GM12892 (cell line): ENCODE data around the gene OR51T1. TPM values are rescaled to one million over a fixed set of nuclear protein-coding genes. Genes with fewer than 3 reads are reported as not detected.
"Not testable (repeated sequence)": the region's sequence is repeated elsewhere in the genome, so short reads cannot be mapped to it uniquely, and the experiment has no call there.

Experiments used
- DNase-seq: peaks from one replicate; pipeline ENCODE4 v3.0.0; 2011; ENCODE audit not compliant: insufficient read length
- FAIRE-seq: peaks from 2 replicates; lab custom pipeline; 2011; peaks lifted over from hg19 to GRCh38; lab: Jason Lieb, UNC
- POLR2A ChIP-seq: IDR thresholded peaks from 2 replicates; pipeline ENCODE4 v1.6.1; 2011; ENCODE audit warnings: low read depth, low read length, control low read depth
- POLR2AphosphoS5 ChIP-seq: IDR thresholded peaks from 2 replicates; pipeline ENCODE4 v1.6.1; 2011; ENCODE audit warnings: low read depth, low read length, control low read depth
- TAF1 ChIP-seq: IDR thresholded peaks from 2 replicates; pipeline ENCODE4 v1.6.1; 2011; ENCODE audit warnings: low read depth, mild to moderate bottlenecking, control low read depth, low read length, borderline replicate concordance
- polyA plus RNA-seq: library from polyadenylated mRNA; unstranded; fragments of >200 nt; gene quantifications from one replicate; pipeline ENCODE4 v1.2.1, GENCODE V29; 2012; ENCODE audit warnings: missing spikeins, inconsistent platforms; ENCODE audit not compliant: missing spikeins

Gene OR51T1, protein sequence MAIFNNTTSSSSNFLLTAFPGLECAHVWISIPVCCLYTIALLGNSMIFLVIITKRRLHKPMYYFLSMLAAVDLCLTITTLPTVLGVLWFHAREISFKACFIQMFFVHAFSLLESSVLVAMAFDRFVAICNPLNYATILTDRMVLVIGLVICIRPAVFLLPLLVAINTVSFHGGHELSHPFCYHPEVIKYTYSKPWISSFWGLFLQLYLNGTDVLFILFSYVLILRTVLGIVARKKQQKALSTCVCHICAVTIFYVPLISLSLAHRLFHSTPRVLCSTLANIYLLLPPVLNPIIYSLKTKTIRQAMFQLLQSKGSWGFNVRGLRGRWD
- not detected for polyA plus RNA-seq

DNA sequence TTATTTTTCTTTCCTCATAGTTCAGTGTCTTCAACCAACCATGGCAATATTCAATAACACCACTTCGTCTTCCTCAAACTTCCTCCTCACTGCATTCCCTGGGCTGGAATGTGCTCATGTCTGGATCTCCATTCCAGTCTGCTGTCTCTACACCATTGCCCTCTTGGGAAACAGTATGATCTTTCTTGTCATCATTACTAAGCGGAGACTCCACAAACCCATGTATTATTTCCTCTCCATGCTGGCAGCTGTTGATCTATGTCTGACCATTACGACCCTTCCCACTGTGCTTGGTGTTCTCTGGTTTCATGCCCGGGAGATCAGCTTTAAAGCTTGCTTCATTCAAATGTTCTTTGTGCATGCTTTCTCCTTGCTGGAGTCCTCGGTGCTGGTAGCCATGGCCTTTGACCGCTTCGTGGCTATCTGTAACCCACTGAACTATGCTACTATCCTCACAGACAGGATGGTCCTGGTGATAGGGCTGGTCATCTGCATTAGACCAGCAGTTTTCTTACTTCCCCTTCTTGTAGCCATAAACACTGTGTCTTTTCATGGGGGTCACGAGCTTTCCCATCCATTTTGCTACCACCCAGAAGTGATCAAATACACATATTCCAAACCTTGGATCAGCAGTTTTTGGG lies at the start of gene OR51T1:
Gene OR51T1 (plus strand): TSS at position 41 of the 641 bp plus-strand sequence. CDS start 0 bp downstream, at position 41.
- FAIRE-seq: no peak

DNA sequence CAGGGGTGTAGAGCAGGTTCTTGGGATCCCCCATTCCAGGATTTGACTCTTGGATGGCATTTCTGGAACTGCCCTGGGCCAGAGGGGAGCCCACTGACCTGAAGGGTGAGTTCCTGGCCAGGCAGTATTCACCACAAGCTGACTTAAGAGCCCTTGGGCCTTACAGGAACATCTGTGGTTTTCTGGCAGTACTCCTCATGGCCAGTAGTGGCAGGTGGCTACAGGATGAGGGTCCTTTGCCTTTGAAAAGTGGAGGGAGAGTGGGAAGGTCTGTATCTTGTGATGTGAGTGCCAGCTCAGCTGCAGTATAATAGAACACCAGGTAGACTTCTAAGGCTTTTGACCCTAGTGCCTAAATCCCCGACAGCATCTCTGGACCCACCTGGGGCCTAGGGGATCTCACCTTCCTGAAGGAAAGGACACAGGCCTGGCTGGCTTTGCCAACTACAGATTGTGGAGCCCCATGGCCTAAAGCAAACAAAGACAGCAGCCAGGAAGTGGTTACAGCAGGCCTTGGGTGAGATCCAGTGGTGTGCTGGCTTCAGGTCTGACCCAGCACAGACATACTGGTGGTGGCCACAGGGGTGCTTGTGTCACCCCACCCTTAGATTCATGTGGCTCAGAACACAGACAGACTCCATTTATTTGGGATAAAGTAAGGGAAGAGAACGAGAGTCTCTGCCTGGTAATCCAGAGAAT lies 41.7 kb upstream of the OR51T1 start:
- no peak for FAIRE-seq
- no peak for DNase-seq
- no peak for TF ChIP-seq TAF1
- no peak for TF ChIP-seq POLR2A
- no peak for TF ChIP-seq POLR2AphosphoS5

More for the DNA sequence above, at the start of gene OR51T1:
- TF ChIP-seq POLR2AphosphoS5: no peak
- TF ChIP-seq TAF1: no peak
- TF ChIP-seq POLR2A: no peak
- DNase-seq: no peak

DNA sequence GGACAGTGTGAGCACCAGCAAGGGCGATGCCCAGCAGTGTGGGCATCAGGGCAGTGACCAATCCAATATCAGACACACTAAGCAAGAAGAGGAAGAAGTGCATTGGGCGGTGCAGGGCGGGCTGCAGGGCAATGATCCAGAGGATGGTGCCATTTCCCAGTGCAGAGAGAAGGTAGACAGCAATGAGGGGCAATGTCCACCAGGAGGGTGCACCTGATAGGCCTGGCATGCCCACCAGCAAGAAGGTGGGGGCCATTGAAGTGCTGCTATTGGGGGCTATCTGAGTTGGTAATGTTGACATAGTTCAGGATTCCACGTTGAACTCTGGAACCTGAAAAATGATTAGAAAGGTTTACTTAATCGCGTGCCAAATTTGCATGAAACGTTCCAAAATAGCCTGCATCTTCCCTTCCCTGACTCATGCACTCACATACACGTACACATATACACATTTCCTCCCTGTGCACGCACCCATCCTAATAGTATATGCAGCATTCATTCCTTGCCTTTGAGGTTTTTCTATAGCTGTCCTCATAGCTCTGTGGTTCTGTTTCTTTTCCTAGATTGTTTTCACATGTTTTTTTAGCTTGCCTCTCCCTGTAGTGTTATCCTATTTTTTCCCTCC lies 32.7 kb upstream of the OR51T1 start, which contains the start of gene OR51S1:
Gene OR51S1 (minus strand): TSS at position 301 of the 625 bp plus-strand sequence. CDS start 0 bp downstream, at position 301.
- no peak for FAIRE-seq
- TF ChIP-seq TAF1: no peak
- TF ChIP-seq POLR2A: no peak
- TF ChIP-seq POLR2AphosphoS5: no peak
- DNase-seq: no peak

DNA sequence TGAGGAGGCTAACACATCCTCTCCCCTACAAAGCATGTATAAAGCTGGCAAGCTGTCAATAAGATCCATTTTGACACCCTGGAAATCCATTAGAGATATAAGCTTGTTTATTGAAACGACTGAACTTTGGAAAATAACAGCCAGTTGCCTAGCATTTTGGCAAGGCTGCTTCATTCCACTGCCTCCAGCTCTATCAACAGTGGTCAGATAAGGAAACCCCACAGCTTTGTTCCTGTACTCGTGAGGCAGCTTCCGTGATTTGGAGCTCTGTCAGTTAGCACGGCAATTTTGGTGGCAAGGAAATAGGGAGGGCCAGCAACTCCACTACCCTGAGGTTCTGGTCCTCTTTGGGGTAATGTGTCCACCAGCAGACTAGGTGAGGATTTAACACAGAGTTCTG lies 30.7 kb upstream of the OR51T1 start:
- FAIRE-seq (no peak), DNase-seq (no peak)
- no peak for TF ChIP-seq TAF1
- TF ChIP-seq POLR2A: no peak
- TF ChIP-seq POLR2AphosphoS5: no peak

DNA sequence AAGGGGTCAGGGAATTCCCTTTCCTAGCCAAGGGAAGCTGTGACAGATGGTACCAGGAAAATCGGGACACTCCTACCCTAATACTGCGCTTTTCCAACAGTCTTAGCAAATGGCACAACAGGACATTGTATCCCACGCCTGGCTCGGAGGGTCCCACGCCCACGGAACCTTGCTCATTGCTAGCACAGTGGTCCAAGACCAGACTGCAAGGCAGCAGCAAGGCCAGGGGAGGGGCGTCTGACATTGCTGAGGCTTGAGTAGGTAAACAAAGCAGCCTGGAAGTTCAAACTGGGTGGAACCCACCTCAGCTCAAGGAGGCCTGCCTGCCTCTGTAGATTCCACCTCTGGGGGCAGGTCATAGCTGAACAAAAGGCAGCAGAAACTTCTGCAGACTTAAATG lies 27.4 kb upstream of the OR51T1 start:
- not testable (repeated sequence) for FAIRE-seq, DNase-seq

DNA sequence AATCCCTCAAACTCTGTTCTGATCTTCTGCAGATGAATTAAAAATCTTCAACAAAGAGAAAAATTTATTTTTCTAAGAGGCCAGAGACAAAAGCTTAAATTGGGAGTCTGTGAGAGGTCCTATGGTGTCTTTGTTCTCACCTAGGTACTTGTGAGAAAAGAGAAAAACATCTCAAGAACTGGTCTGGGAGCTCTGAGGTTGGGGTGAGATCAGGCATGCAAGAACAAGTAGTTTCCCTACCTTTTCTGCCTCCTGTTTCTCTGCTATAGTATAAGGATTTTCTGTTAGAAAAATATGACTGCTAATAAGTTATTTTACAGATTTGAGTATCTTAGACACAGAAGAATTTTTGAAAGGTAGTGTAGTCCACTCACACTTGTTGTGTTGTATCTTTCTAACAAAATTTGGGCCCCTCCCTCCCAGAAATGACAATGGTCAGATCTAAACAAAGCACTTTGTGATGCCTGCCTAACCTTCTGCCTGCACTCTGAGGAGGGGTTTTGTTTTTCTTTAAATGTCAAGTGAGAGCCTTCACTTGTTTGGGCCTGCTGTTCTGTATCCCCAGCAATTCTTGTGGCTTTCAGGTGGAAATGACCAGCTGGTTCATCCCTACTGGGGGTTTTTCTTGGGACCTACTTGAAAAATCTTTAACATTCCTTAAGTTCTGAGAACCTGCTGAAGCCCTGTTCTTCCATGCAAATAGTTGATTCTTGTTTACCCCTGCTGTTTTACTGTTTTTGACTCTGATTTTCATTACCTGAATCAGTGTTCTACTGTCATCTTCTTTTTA lies 19.1 kb upstream of the OR51T1 start:
- DNase-seq (no peak), FAIRE-seq (no peak)
- TF ChIP-seq POLR2A (no peak), TAF1 (no peak), POLR2AphosphoS5 (no peak)

DNA sequence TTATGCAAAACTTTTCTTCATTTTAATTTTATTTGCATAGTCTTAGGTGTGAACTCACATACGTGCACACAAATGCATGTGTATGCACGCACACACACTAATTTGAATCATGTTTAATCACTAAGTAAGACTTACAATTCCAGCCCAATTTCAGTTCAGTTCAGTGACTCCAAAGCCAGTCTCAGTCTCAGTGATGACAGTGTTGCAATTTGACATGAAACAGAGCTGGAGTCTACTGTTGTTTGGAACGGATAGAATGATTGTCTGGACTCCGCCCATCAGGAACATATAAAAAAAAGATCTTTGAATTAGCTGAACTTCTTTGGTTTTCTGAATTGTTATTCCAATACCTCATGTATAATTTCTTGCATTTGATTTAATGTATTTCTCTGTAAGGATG lies 17.8 kb upstream of the OR51T1 start:
- no peak for DNase-seq
- FAIRE-seq: no peak

DNA sequence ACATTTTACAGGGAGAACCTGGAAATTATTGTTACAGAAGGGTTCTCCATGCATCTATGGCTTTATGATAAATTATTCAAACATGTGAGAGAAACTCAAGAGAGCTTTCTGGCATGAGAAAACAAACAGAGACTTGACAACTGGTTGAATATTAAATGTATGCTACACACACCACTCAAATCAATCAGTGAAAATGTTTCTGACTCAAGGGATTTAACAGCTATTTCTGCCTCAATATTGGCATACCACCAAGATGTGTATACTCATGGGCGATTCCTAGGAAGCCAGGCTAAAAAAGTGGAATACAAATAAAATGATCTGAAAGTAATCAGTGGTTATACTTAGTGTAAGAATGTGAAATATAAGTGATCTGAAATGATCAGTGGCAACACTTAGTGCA lies 15.8 kb upstream of the OR51T1 start:
- no peak for FAIRE-seq
- TF ChIP-seq TAF1 (no peak), POLR2A (no peak), POLR2AphosphoS5 (no peak)
- DNase-seq: no peak

More for the DNA sequence above, 17.8 kb upstream of the OR51T1 start:
- TF ChIP-seq TAF1: no peak
- TF ChIP-seq POLR2A: no peak
- TF ChIP-seq POLR2AphosphoS5: no peak

DNA sequence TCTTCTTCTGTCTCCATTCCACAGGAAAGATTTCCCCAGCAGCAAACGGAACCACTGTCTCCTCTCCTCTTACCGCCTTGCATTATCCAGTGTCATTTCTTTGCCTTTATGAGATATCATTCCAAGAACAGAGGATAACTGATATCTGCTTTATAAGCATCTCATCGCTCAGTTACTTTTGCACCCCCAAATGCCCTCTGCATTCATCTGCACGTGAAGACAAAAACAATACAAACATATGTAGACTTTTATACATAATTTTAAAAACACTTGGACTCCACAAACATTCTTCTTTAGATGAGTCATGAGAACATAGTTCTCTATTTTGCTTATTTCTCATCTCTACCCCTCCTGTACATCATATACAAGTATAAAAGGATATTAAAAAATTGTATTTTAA lies 512 bp upstream of the OR51T1 start:
- no peak for DNase-seq
- no peak for FAIRE-seq
- TF ChIP-seq TAF1 (no peak), POLR2A (no peak), POLR2AphosphoS5 (no peak)

DNA sequence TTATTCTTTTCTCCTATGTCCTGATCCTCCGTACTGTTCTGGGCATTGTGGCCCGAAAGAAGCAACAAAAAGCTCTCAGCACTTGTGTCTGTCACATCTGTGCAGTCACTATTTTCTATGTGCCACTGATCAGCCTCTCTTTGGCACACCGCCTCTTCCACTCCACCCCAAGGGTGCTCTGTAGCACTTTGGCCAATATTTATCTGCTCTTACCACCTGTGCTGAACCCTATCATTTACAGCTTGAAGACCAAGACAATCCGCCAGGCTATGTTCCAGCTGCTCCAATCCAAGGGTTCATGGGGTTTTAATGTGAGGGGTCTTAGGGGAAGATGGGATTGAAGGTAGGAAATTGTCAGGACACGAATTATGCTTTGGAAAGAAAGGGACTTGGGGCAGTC lies 843 bp downstream of the OR51T1 start:
- DNase-seq: no peak
- FAIRE-seq: no peak
- TF ChIP-seq TAF1: no peak
- TF ChIP-seq POLR2AphosphoS5: no peak
- TF ChIP-seq POLR2A: no peak
